NOMO-1 treated with dmso at 0.1 percent for 144 hours (cell line): ENCODE results near the gene ABHD16B.
"Not testable (repeated sequence)": the region's sequence is repeated elsewhere in the genome, so short reads cannot be mapped to it uniquely, and the experiment has no call there.

Experiments
- DNase-seq: peaks from one replicate; lab custom pipeline; 2025; ENCODE audit not compliant: unreplicated experiment; lab: John Stamatoyannopoulos, UW

The ABHD16B gene

GRCh38 chr20:63877755-63878470 is 16.6 kb downstream of the ABHD16B start:
- no peak for DNase-seq

- no peak for DNase-seq
Observed at GRCh38 chr20:63878899-63879663, 17.8 kb downstream of the ABHD16B start.

- not testable (repeated sequence) for DNase-seq
Observed at GRCh38 chr20:63880901-63881300, 19.6 kb downstream of the ABHD16B start.

GRCh38 chr20:63881451-63882226 is 20.3 kb downstream of the ABHD16B start:
- no peak for DNase-seq

- no peak for DNase-seq
Observed at GRCh38 chr20:63882257-63883200, 21.2 kb downstream of the ABHD16B start.

- DNase-seq: no peak
Observed at GRCh38 chr20:63883201-63883593, 21.9 kb downstream of the ABHD16B start.

GRCh38 chr20:63884506-63885263 is 23.4 kb downstream of the ABHD16B start:
- no peak for DNase-seq

- DNase-seq: no peak
Observed at GRCh38 chr20:63885264-63886053, 24.2 kb downstream of the ABHD16B start.

- DNase-seq: no peak
Observed at GRCh38 chr20:63886054-63886419, 24.7 kb downstream of the ABHD16B start.

GRCh38 chr20:63886921-63887320 is 25.6 kb downstream of the ABHD16B start:
- no peak for DNase-seq

GRCh38 chr20:63889241-63890200 is 28.2 kb downstream of the ABHD16B start:
- no peak for DNase-seq

GRCh38 chr20:63890201-63890576 is 28.9 kb downstream of the ABHD16B start:
- DNase-seq: no peak

GRCh38 chr20:63890616-63891015 is 29.3 kb downstream of the ABHD16B start:
- no peak for DNase-seq

GRCh38 chr20:63891061-63892002 is 30.0 kb downstream of the ABHD16B start:
- DNase-seq: no peak

- DNase-seq: no peak
Observed at GRCh38 chr20:63892402-63892801, 31.1 kb downstream of the ABHD16B start.

GRCh38 chr20:63893999-63894357 is 32.7 kb downstream of the ABHD16B start:
- DNase-seq: no peak
